Type B pancreatic cell (in vitro differentiated cells): ENCODE results near the gene MCEMP1. TPM values are rescaled to one million over a fixed set of nuclear protein-coding genes. Genes with fewer than 3 reads are reported as not detected.

Experiments used
- DNase-seq: peaks from one replicate; pipeline ENCODE4 v3.0.0; 2021; ENCODE audit warnings: mixed read lengths; ENCODE audit not compliant: unreplicated experiment; ENCODE audit errors: extremely low spot score
- H3K27ac Mint-ChIP-seq: 2 replicates; pipeline ENCODE4 v1.8.0; 2021; ENCODE audit warnings: mild to moderate bottlenecking, mixed read lengths
- H3K27me3 Mint-ChIP-seq: 2 replicates; pipeline ENCODE4 v1.8.0; 2021; ENCODE audit warnings: mixed read lengths
- H3K36me3 Mint-ChIP-seq: 2 replicates; pipeline ENCODE4 v1.8.0; 2021; ENCODE audit warnings: mixed read lengths
- H3K4me1 Mint-ChIP-seq: one replicate; pipeline ENCODE4 v1.8.0; 2021; ENCODE audit warnings: mixed read lengths; ENCODE audit not compliant: unreplicated experiment
- H3K4me3 Mint-ChIP-seq: 2 replicates; pipeline ENCODE4 v1.8.0; 2021; ENCODE audit warnings: mild to moderate bottlenecking, mixed read lengths
- H3K9me3 Mint-ChIP-seq: 2 replicates; pipeline ENCODE4 v1.8.0; 2021; ENCODE audit warnings: mixed read lengths
- total RNA-seq: library from RNA; stranded (reverse); gene quantifications from 2 replicates; pipeline ENCODE4 v1.2.1, GENCODE V29; 2021; ENCODE audit warnings: low replicate concordance
- TF ChIP-seq, protein P1 (sequence below): fragments of 200-600 bp; sonication (generic); conservative IDR thresholded peaks from 2 replicates; pipeline ENCODE4 v1.5.0; 2021; ENCODE audit warnings: antibody characterized with exemption, mild to moderate bottlenecking

Gene MCEMP1
- total RNA-seq, 1 donor from 2014 or later: not detected

DNA sequence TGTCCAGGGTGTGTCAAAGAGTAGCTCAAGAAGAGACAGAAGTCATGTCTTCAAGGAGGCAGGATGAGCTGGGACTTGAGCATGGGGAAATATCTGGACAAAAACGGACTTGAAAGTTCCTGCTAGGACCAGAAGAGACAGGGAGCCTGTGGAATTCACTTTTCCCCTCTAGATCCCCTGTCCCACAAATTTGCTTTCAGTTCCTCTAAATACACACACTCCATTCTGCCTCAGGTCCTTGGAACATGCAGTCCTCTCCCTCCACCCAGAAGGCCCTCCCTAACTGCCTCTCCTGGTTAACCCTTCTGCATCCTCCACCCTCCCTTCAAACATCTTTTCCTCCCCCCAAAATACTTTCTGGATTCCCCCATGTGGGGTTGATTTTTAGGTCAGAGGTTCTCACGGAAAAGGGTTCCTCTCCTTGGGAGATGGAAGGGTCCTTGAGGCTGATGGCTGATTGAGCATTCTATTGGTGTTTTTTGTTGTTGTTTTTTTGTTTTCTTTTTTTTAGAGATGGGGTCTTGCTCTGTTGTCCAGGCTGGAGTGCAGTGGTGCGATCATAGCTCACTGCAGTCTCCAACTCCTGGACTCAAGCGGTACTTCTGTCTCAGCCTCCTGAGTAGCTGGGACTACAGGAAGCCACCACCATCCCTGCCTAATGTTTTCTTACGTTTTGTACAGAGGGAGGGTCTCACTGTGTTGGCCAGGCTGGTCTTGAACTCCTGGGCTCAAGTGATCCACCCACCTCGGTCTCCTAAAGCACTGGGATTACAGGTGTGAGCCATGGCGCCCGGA, 14.9 kb upstream of the MCEMP1 start:
- TF ChIP-seq, protein P1, sequence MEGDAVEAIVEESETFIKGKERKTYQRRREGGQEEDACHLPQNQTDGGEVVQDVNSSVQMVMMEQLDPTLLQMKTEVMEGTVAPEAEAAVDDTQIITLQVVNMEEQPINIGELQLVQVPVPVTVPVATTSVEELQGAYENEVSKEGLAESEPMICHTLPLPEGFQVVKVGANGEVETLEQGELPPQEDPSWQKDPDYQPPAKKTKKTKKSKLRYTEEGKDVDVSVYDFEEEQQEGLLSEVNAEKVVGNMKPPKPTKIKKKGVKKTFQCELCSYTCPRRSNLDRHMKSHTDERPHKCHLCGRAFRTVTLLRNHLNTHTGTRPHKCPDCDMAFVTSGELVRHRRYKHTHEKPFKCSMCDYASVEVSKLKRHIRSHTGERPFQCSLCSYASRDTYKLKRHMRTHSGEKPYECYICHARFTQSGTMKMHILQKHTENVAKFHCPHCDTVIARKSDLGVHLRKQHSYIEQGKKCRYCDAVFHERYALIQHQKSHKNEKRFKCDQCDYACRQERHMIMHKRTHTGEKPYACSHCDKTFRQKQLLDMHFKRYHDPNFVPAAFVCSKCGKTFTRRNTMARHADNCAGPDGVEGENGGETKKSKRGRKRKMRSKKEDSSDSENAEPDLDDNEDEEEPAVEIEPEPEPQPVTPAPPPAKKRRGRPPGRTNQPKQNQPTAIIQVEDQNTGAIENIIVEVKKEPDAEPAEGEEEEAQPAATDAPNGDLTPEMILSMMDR: no peak
- Mint-ChIP-seq H3K27ac (no peak overlapping the region), H3K4me3 (no peak overlapping the region), H3K9me3 (no peaks in the 10 kb centered on the region), H3K4me1 (no peaks in the 10 kb centered on the region), H3K27me3 (peaks cover 3% of the 10 kb centered on the region), H3K36me3 (no peaks in the 10 kb centered on the region)
- DNase-seq: no peak

DNA sequence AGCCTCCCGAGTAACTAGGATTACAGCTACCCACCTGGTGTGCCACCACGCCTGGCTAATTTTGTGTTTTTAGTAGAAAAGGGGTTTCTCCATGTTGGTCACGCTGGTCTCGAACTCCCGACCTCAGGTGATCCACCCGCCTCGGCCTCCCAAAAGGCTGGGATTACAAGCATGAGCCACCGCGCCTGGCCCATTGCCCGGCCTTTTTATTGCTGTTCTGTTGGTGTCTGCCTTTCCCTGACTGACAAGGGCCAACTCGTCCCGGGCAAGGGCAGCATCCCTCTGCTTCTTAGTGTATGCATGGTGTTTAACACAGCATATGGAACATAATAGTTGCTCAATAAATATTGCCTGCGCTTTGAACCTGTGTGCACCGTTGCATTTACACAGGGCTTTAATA, 14.2 kb upstream of the MCEMP1 start:
- TF ChIP-seq, protein P1: no peak
- no peaks in the 10 kb centered on the region for H3K36me3 Mint-ChIP-seq
- no peaks in the 10 kb centered on the region for H3K9me3 Mint-ChIP-seq
- no peak for DNase-seq
- H3K4me1 Mint-ChIP-seq: no peaks in the 10 kb centered on the region
- H3K4me3 Mint-ChIP-seq: no peak overlapping the region
- peaks cover 8% of the 10 kb centered on the region for H3K27me3 Mint-ChIP-seq
- no peak overlapping the region for H3K27ac Mint-ChIP-seq

DNA sequence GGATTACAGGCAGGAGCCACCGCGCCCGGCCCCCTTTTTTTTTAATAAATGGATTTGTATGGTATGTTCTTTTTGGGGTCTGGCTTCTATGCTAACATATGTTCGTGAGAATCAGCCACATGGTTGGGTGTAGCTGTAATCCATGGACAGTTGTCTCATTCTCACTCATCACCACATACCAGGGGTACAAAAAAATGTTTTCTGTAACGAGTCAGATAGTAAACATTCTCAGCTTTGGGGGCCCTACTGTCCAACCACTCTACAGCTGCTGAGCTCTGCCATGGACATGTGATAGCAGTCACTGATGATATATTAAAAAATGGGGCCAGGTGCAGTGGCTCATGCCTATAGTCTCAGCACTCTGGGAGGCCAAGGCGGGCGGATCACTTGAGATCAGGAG, 13.2 kb upstream of the MCEMP1 start:
- peaks cover 10% of the 10 kb centered on the region for H3K27me3 Mint-ChIP-seq
- no peak for DNase-seq
- no peaks in the 10 kb centered on the region for H3K4me1 Mint-ChIP-seq
- H3K36me3 Mint-ChIP-seq: no peaks in the 10 kb centered on the region
- no peaks in the 10 kb centered on the region for H3K9me3 Mint-ChIP-seq
- H3K4me3 Mint-ChIP-seq: no peak overlapping the region
- TF ChIP-seq, protein P1: no peak
- no peak overlapping the region for H3K27ac Mint-ChIP-seq

DNA sequence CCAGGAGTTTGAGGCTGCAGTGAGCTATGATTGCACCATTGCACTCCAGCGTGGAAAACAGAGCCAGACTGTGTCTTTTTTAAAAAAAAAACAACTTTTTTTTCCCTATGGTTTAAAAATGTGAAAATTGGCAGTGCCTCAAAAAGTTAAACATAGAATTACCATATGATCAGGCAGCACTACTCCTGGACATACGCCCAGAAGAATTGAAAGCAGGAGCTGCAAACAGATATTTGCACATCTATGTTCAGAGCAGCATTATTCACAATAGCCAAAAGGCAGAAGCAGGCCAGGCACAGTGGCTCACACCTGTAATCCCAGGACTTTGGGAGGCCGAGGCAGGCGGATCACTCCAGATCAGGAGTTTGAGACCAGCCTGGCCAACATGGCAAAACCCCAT, 11.8 kb upstream of the MCEMP1 start:
- peaks cover 20% of the 10 kb centered on the region for H3K27me3 Mint-ChIP-seq
- TF ChIP-seq, protein P1: no peak

DNA sequence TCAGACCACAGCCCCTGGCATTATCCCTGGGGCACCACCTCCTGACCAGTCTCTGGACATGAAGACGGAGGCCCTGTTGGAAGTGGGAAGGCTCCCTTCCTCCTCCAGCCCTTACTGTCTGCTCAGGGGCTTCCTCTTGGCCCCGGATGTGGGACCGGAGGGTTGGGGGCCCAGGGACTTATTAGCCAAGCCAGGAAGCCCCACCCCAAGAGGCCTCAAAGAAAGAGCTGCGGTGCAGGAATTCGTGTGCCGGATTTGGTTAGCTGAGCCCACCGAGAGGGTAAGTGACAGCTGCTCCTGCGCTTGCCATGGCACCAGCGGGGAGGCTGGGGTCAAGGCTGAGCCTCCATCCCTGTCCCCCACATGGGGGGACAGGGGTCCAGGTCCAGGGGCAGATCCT, 8.0 kb upstream of the MCEMP1 start, which contains the start of gene RETN:
RETN (plus strand) TSS at position 208 of the 400 bp plus-strand sequence. CDS start 278 bp downstream, outside the sequence.
- TF ChIP-seq, protein P1: no peak
- Mint-ChIP-seq H3K9me3 (peaks cover under 1% of the 10 kb centered on the region), H3K27ac (no peak within 1 kb of the TSS), H3K4me3 (no peak within 1 kb of the TSS), H3K36me3 (no peaks in the 10 kb centered on the region), H3K27me3 (peaks cover 50% of the 10 kb centered on the region), H3K4me1 (no peaks in the 10 kb centered on the region)
- no peak for DNase-seq

More for the DNA sequence above, 11.8 kb upstream of the MCEMP1 start:
- H3K36me3 Mint-ChIP-seq: no peaks in the 10 kb centered on the region
- no peak overlapping the region for H3K4me3 Mint-ChIP-seq
- DNase-seq: no peak
- H3K9me3 Mint-ChIP-seq: no peaks in the 10 kb centered on the region
- no peaks in the 10 kb centered on the region for H3K4me1 Mint-ChIP-seq
- no peak overlapping the region for H3K27ac Mint-ChIP-seq
